Right lobe of liver (tissue), 4 donors: ENCODE results near the gene SCN4A.
"Not testable (repeated sequence)": the region's sequence is repeated elsewhere in the genome, so short reads cannot be mapped to it uniquely, and the experiment has no call there.

Experiments used
- POLR2A ChIP-seq: fragments of 450-650 bp; IDR thresholded peaks from one replicate; pipeline ENCODE4 v1.6.1; 2017; ENCODE audit warnings: antibody characterized with exemption, mild to moderate bottlenecking
- TF ChIP-seq, protein P1 (sequence below), 4 donors: fragments of 200-600 bp in 3 of 4; fragments of 450-650 bp in 1 of 4; IDR thresholded peaks; one replicate each; pipeline versions ENCODE4 v1.5.1 to v1.8.0; 2016 to 2022; ENCODE audit warnings: antibody characterized with exemption in 4 of 4, mild to moderate bottlenecking in 2 of 4
- donor health status: DM: no; HTN: no; CAD: no.
- donor health status: DM: no; HTN: no; CAD: no.
- donor health status: DM: no; HTN: yes; CAD: no.

DNA sequence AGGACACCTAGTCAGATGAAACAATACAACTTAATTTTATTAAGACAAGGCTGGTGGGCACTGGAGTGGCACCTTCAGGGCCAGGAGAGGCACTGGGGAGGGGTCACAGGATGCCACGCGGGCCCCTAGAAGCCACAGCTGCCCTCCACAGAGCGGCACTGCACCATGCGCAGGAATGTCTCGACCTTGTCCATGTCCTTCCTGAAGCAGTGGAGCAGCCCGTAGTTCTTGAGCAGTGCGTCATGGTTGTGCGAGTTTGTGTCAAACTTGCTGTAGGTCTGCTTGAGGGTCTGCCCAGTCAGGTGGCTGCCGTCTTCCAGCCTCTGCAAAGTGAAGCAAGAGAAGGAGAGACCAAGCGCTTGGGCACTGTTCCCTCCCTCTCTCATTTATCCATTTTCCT lies 63.1 kb downstream of the SCN4A start:
- TF ChIP-seq, protein P1, sequence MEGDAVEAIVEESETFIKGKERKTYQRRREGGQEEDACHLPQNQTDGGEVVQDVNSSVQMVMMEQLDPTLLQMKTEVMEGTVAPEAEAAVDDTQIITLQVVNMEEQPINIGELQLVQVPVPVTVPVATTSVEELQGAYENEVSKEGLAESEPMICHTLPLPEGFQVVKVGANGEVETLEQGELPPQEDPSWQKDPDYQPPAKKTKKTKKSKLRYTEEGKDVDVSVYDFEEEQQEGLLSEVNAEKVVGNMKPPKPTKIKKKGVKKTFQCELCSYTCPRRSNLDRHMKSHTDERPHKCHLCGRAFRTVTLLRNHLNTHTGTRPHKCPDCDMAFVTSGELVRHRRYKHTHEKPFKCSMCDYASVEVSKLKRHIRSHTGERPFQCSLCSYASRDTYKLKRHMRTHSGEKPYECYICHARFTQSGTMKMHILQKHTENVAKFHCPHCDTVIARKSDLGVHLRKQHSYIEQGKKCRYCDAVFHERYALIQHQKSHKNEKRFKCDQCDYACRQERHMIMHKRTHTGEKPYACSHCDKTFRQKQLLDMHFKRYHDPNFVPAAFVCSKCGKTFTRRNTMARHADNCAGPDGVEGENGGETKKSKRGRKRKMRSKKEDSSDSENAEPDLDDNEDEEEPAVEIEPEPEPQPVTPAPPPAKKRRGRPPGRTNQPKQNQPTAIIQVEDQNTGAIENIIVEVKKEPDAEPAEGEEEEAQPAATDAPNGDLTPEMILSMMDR (IDR thresholded peaks at IDR 0.05), result not testable (repeated sequence)
- not testable (repeated sequence) for TF ChIP-seq POLR2A
